ENCODE measurements around the gene EPHA8. TPM values are rescaled to one million over a fixed set of nuclear protein-coding genes. Genes with fewer than 3 reads are reported as not detected.

Gene EPHA8
- 0.04 TPM in 1 of 2 replicates, not detected in the other for total RNA-seq

GRCh38 chr1:22562584-22563583 lies at the start of gene EPHA8:
EPHA8 (plus strand) TSS chr1:22563489; CDS start chr1:22563636, 147 bp downstream.

DNA sequence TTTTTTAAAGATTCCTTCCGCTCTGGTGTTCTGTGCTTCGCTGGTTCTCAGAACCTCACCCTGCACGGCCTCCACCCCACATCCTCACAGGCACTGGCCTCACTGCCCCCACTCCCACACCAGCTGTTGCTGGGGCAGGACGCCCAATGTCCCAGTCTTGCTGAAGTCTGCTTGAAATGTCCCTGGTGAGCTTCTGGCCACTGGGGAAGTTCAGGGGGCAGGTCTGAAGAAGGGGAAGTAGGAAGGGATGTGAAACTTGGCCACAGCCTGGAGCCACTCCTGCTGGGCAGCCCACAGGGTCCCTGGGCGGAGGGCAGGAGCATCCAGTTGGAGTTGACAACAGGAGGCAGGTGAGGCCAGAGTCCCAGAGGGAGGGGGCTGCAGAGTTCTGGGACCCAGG lies 73.1 kb downstream of the EPHA8 start, which contains the start of gene C1QA:
C1QA (plus strand) TSS at position 276 of the 400 bp plus-strand sequence. CDS start 989 bp downstream, outside the sequence.

DNA sequence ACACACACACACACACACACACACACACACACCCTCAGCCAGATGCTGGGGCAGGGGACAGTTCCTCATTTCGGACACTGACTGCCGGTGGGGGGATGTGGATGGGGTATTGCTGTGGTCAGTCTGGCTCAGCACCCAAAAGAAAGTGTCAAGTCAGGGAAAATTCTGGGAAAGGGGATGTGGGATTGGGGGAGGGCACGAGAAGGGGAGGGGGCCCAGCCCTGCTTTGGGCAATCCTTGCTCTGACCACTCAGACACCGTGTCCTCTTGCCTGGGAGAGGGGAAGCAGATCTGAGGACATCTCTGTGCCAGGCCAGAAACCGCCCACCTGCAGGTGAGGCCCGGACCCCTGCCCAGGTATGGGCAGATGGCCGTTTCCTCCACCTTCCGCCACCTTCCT lies 80.1 kb downstream of the EPHA8 start, which contains the start of gene C1QC:
C1QC (plus strand) TSS at position 253 of the 400 bp plus-strand sequence. CDS start 391 bp downstream, outside the sequence.

GRCh38 chr1:22652881-22653316 lies 89.6 kb downstream of the EPHA8 start, which contains the start of gene C1QB:
C1QB (plus strand) TSS chr1:22653236; CDS start chr1:22659463, 6,227 bp downstream.

Other genes with a start within 250 kb of the EPHA8 start
- 5.5 TPM in 2 replicates for gene ZBTB40, start 111.6 kb upstream of the EPHA8 start, total RNA-seq
- gene C1QA, start 73.1 kb downstream of the EPHA8 start, total RNA-seq, result not detected in 2 replicates
- gene C1QC, start 80.1 kb downstream of the EPHA8 start, total RNA-seq, result not detected in 2 replicates
- gene C1QB, start 89.7 kb downstream of the EPHA8 start, total RNA-seq, result not detected in 2 replicates
- gene EPHB2, start 147.3 kb downstream of the EPHA8 start, total RNA-seq, result 5.8 and 20.5 TPM in 2 replicates